ENCODE measurements around the gene USHBP1.

Gene USHBP1

GRCh38 chr19:17242431-17243208, 21.9 kb downstream of the USHBP1 start:
- Histone ChIP-seq H3K9me3 (ENCODE audit: low read length) (no peaks in the 10 kb centered on the region), H3K27ac (ENCODE audit: low read depth, low read length) (peak overlapping the region; percentile 87), H3K4me3 (ENCODE audit: low read depth in 1 of 2, low read length in 2 of 2) (peak overlapping the region in 1 of 2 donors; percentile 78), H3K9ac (ENCODE audit: low read length) (no peak overlapping the region), H3K4me1 (ENCODE audit: insufficient read depth, low read length) (peaks cover 22% of the 10 kb centered on the region), H3K27me3 (ENCODE audit: control insufficient read depth in 1 of 2, insufficient read depth in 2 of 2, low read length in 2 of 2) (no peaks in the 10 kb centered on the region), H3K36me3 (ENCODE audit: insufficient read depth, low read length) (peaks cover 11% of the 10 kb centered on the region)

- Histone ChIP-seq H3K9ac (ENCODE audit: low read length) (no peak overlapping the region), H3K36me3 (ENCODE audit: insufficient read depth, low read length) (peaks cover 11% of the 10 kb centered on the region), H3K27ac (ENCODE audit: low read depth, low read length) (no peak overlapping the region), H3K27me3 (ENCODE audit: control insufficient read depth in 1 of 2, insufficient read depth in 2 of 2, low read length in 2 of 2) (no peaks in the 10 kb centered on the region), H3K9me3 (ENCODE audit: low read length) (no peaks in the 10 kb centered on the region), H3K4me3 (ENCODE audit: low read depth in 1 of 2, low read length in 2 of 2) (no peak overlapping the region), H3K4me1 (ENCODE audit: insufficient read depth, low read length) (peaks cover 17% of the 10 kb centered on the region)
Observed at GRCh38 chr19:17240826-17241399, 23.6 kb downstream of the USHBP1 start.

DNA sequence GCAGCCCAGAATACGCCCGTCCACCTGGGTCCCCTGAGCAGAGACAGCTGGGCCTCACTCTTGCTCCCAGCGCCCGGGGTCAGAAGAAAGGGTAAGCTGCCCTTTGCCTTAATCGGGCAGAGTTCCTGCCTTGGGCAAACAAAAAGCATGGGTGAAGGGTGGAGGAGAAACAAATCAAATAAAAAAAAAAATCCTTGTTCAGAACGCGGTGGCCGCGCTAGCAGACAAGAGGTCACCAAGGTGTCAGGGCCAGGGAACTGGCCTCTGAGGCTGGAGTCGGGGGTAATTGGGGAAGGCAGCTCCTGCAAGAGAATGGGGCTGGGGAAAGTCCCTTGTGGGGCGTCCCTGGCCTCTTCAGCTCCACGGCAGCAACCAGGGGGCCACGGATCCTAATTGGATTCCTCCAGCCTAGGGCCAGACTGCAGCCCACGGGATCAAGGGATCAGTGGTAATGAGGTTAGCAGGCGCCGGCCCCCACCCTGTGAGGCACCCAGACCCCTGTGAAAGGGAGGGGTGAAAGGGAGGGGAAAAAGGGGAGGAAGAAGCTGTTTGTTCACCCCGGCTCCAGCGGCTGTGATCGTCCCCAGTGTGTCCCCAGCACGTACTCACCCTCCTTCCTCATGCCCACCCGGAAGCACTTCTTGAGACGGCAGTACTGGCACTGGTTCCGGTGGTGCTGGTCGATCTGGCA, 24.3 kb downstream of the USHBP1 start:
- no peaks in the 10 kb centered on the region for H3K9me3 ChIP-seq (ENCODE audit: low read length)
- H3K9ac ChIP-seq (ENCODE audit: low read length): no peak overlapping the region
- no peaks in the 10 kb centered on the region for H3K27me3 ChIP-seq (ENCODE audit: control insufficient read depth in 1 of 2, insufficient read depth in 2 of 2, low read length in 2 of 2)
- H3K4me1 ChIP-seq (ENCODE audit: insufficient read depth, low read length): peaks cover 18% of the 10 kb centered on the region
- no peak overlapping the region for H3K27ac ChIP-seq (ENCODE audit: low read depth, low read length)
- H3K36me3 ChIP-seq (ENCODE audit: insufficient read depth, low read length): peaks cover 11% of the 10 kb centered on the region
- H3K4me3 ChIP-seq (ENCODE audit: low read depth in 1 of 2, low read length in 2 of 2): no peak overlapping the region

- Histone ChIP-seq H3K4me3 (ENCODE audit: low read depth in 1 of 2, low read length in 2 of 2) (no peak overlapping the region), H3K27me3 (ENCODE audit: control insufficient read depth in 1 of 2, insufficient read depth in 2 of 2, low read length in 2 of 2) (no peaks in the 10 kb centered on the region), H3K4me1 (ENCODE audit: insufficient read depth, low read length) (peaks cover 22% of the 10 kb centered on the region), H3K36me3 (ENCODE audit: insufficient read depth, low read length) (peaks cover 11% of the 10 kb centered on the region), H3K9ac (ENCODE audit: low read length) (no peak overlapping the region), H3K9me3 (ENCODE audit: low read length) (no peaks in the 10 kb centered on the region), H3K27ac (ENCODE audit: low read depth, low read length) (no peak overlapping the region)
Observed at GRCh38 chr19:17237747-17238706, 26.5 kb downstream of the USHBP1 start.

GRCh38 chr19:17236811-17237543, 27.6 kb downstream of the USHBP1 start:
- Histone ChIP-seq H3K9ac (ENCODE audit: low read length) (no peak overlapping the region), H3K27ac (ENCODE audit: low read depth, low read length) (no peak overlapping the region), H3K27me3 (ENCODE audit: control insufficient read depth in 1 of 2, insufficient read depth in 2 of 2, low read length in 2 of 2) (no peaks in the 10 kb centered on the region), H3K4me3 (ENCODE audit: low read depth in 1 of 2, low read length in 2 of 2) (no peak overlapping the region), H3K9me3 (ENCODE audit: low read length) (no peaks in the 10 kb centered on the region), H3K36me3 (ENCODE audit: insufficient read depth, low read length) (peaks cover 20% of the 10 kb centered on the region), H3K4me1 (ENCODE audit: insufficient read depth, low read length) (peaks cover 14% of the 10 kb centered on the region)

GRCh38 chr19:17235971-17236777, 28.4 kb downstream of the USHBP1 start:
- no peak overlapping the region for H3K9ac ChIP-seq (ENCODE audit: low read length)
- peaks cover 14% of the 10 kb centered on the region for H3K4me1 ChIP-seq (ENCODE audit: insufficient read depth, low read length)
- H3K4me3 ChIP-seq (ENCODE audit: low read depth in 1 of 2, low read length in 2 of 2): peak overlapping the region; percentile 27 to 38
- peak overlapping the region; percentile 73 for H3K27ac ChIP-seq (ENCODE audit: low read depth, low read length)
- H3K27me3 ChIP-seq (ENCODE audit: control insufficient read depth in 1 of 2, insufficient read depth in 2 of 2, low read length in 2 of 2): no peaks in the 10 kb centered on the region
- H3K9me3 ChIP-seq (ENCODE audit: low read length): no peaks in the 10 kb centered on the region
- peaks cover 24% of the 10 kb centered on the region for H3K36me3 ChIP-seq (ENCODE audit: insufficient read depth, low read length)

DNA sequence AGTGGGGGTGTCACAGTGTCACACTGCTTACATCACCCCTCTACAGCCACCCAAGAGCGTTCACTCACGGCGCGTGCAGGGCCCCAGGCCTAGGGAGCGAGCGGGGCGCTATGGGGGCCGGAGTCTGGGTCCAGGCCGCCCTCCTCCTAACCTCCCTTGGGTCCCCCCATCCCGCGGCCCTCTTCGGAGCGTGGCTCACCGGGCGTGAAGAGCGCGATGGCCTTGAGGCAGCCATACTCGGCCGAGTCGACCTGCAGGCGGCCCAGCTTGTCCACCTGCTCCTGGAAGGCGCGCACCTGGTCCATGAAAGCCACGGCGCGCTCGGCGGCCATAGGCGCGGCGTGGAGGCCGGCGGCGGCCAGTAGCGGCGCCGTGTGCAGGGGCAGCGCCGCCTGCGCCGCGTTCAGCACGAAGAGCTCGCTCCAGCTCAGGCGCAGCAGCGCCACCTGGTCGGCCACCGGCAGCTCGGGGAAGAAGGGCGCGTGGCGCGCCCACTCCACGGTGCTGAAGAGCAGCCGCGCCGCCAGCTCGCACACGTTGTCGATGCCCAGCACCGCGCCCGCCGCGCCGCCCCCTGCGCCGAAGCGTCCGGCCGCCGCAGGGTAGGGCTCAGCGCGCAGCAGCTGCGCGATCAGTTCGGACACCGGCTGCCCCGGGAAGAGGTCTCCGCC, 29.1 kb downstream of the USHBP1 start:
- Histone ChIP-seq H3K4me1 (ENCODE audit: insufficient read depth, low read length) (peaks cover 14% of the 10 kb centered on the region), H3K27ac (ENCODE audit: low read depth, low read length) (peak overlapping the region; percentile 73), H3K9ac (ENCODE audit: low read length) (no peak overlapping the region), H3K27me3 (ENCODE audit: control insufficient read depth in 1 of 2, insufficient read depth in 2 of 2, low read length in 2 of 2) (no peaks in the 10 kb centered on the region), H3K36me3 (ENCODE audit: insufficient read depth, low read length) (peaks cover 26% of the 10 kb centered on the region), H3K9me3 (ENCODE audit: low read length) (no peaks in the 10 kb centered on the region), H3K4me3 (ENCODE audit: low read depth in 1 of 2, low read length in 2 of 2) (peak overlapping the region; percentile 27 to 38)

DNA sequence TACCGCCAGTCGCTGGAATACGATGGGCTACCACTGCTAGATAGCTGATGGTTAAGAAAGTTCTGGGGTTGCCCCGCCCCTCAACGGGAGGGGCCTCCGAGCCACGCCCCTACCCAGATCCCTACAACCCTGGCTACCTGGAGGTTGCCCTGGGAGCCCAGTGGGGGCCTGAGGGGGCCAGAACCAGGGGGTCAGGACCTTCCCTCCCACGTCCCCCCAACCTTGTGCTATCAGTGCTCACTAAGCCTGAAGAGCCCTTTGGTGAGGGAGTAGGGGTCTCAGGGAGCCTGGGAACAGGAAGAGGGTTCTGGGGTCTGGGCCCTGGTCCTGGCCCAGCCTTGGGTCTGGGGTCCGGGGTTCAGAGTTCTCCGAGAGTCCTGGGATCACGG, 29.6 kb downstream of the USHBP1 start:
- Histone ChIP-seq H3K27ac (ENCODE audit: low read depth, low read length) (peak overlapping the region; percentile 73), H3K4me1 (ENCODE audit: insufficient read depth, low read length) (peaks cover 14% of the 10 kb centered on the region), H3K36me3 (ENCODE audit: insufficient read depth, low read length) (peaks cover 24% of the 10 kb centered on the region), H3K4me3 (ENCODE audit: low read depth in 1 of 2, low read length in 2 of 2) (peak overlapping the region in 1 of 2 donors; percentile 27), H3K27me3 (ENCODE audit: control insufficient read depth in 1 of 2, insufficient read depth in 2 of 2, low read length in 2 of 2) (no peaks in the 10 kb centered on the region), H3K9ac (ENCODE audit: low read length) (no peak overlapping the region), H3K9me3 (ENCODE audit: low read length) (no peaks in the 10 kb centered on the region)

DNA sequence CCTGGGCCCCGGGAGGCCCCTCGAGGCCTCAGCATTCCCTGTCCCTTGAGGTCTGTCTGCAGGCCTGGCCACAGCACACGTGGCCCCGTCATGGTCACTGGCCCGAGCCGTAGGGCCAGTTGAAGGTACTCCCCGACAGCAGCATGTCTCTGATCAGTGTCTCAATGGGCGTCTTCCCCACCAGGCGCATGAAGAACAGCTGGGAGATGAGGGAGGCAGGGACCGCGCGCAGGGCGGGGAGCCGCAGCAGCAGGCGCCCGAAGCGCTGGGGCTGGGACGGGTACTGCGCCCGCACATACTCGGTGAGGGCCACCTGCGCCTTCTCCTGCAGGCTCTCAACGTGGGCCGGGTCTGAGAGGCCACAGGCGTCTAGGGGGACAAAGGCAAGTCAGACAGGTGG, 32.3 kb downstream of the USHBP1 start:
- peaks cover 21% of the 10 kb centered on the region for H3K4me1 ChIP-seq (ENCODE audit: insufficient read depth, low read length)
- peaks cover 26% of the 10 kb centered on the region for H3K36me3 ChIP-seq (ENCODE audit: insufficient read depth, low read length)
- no peak overlapping the region for H3K9ac ChIP-seq (ENCODE audit: low read length)
- no peaks in the 10 kb centered on the region for H3K9me3 ChIP-seq (ENCODE audit: low read length)
- H3K27me3 ChIP-seq (ENCODE audit: control insufficient read depth in 1 of 2, insufficient read depth in 2 of 2, low read length in 2 of 2): no peaks in the 10 kb centered on the region
- H3K4me3 ChIP-seq (ENCODE audit: low read depth in 1 of 2, low read length in 2 of 2): no peak overlapping the region
- H3K27ac ChIP-seq (ENCODE audit: low read depth, low read length): no peak overlapping the region

Data from muscle layer of colon (tissue), 2 donors.